ENCODE results near the gene FAM118A.

FAM118A gene

GRCh38 chr22:45389546-45389945 lies 79.8 kb downstream of the FAM118A start:
- DNase-seq (ENCODE audit: low spot score): no peak
- in situ Hi-C loops (cut with MboI; ENCODE audit: low sequenced_read_pairs, unreplicated experiment): no loop called here
- no peak for TF ChIP-seq CTCF (IDR thresholded peaks at IDR 0.05; ENCODE audit: borderline replicate concordance, control extremely low read depth, extremely low read depth, insufficient read depth, missing control alignments)
